Karpas-422 (cell line): ENCODE data around the gene TLN1. TPM values are rescaled to one million over a fixed set of nuclear protein-coding genes. Genes with fewer than 3 reads are reported as not detected.

ENCODE experiments used
- DNase-seq: peaks from one replicate; pipeline ENCODE4 v3.0.0-alpha.2; 2015
- H2AFZ ChIP-seq: fragments of 200-600 bp; sonication (generic); 2 replicates; pipeline ENCODE4 v1.6.1; 2014; ENCODE audit warnings: antibody characterized with exemption, low read length, mixed read lengths
- H3K27ac ChIP-seq: fragments of 200-600 bp; sonication (generic); 2 replicates; pipeline ENCODE4 v1.5.1; 2014; ENCODE audit warnings: mild to moderate bottlenecking, low read length, moderate library complexity
- H3K27me3 ChIP-seq: fragments of 200-600 bp; sonication (generic); 2 replicates; pipeline ENCODE4 v1.6.1; 2014; ENCODE audit warnings: low read length, mixed read lengths
- H3K36me3 ChIP-seq: fragments of 200-600 bp; sonication (generic); 2 replicates; pipeline ENCODE4 v1.6.1; 2014; ENCODE audit warnings: low read length, mixed read lengths; ENCODE audit not compliant: insufficient read depth
- H3K4me1 ChIP-seq: fragments of 200-600 bp; sonication (generic); 2 replicates; pipeline ENCODE4 v1.6.1; 2014; ENCODE audit warnings: mild to moderate bottlenecking, low read length, mixed read lengths
- H3K4me2 ChIP-seq: fragments of 200-600 bp; sonication (generic); 2 replicates; pipeline ENCODE4 v1.6.1; 2014; ENCODE audit warnings: low read length, low read depth, mild to moderate bottlenecking; ENCODE audit not compliant: poor library complexity, severe bottlenecking
- H3K4me3 ChIP-seq: fragments of 200-600 bp; sonication (generic); 2 replicates; pipeline ENCODE4 v1.5.1; 2014; ENCODE audit warnings: mild to moderate bottlenecking, antibody characterized with exemption, low read length, mixed read lengths
- H3K79me2 ChIP-seq: fragments of 200-600 bp; sonication (generic); 2 replicates; pipeline ENCODE4 v1.6.1; 2014; ENCODE audit warnings: mild to moderate bottlenecking, low read length, mixed read lengths
- H3K9ac ChIP-seq: fragments of 200-600 bp; sonication (generic); 2 replicates; pipeline ENCODE4 v1.6.0; 2014; ENCODE audit warnings: low read length
- H3K9me2 ChIP-seq: fragments of 200-600 bp; sonication (generic), shearing (Covaris generic); replicated peaks from 2 replicates; pipeline ENCODE4 v1.6.0; 2014; ENCODE audit warnings: mild to moderate bottlenecking, low read length, moderate library complexity; ENCODE audit not compliant: insufficient read depth
- H3K9me3 ChIP-seq: fragments of 300-700, 200-600 bp; sonication (generic); 2 replicates; pipeline ENCODE4 v1.6.1; 2014; ENCODE audit warnings: low read length, mixed read lengths
- H4K20me1 ChIP-seq: fragments of 200-600 bp; sonication (generic); 2 replicates; pipeline ENCODE4 v1.6.1; 2014; ENCODE audit warnings: mild to moderate bottlenecking, antibody characterized with exemption, low read length, low read depth; ENCODE audit not compliant: insufficient read depth
- total RNA-seq: library from RNA; depleted of rRNA; stranded (reverse); fragments of >200 nt; shearing (Covaris generic); gene quantifications from 2 replicates; pipeline ENCODE4 v1.2.3, GENCODE V29; 2014; ENCODE audit warnings: low replicate concordance

TLN1 gene
- total RNA-seq, 1 experiment from 2014 or later: 54.2 TPM

DNA sequence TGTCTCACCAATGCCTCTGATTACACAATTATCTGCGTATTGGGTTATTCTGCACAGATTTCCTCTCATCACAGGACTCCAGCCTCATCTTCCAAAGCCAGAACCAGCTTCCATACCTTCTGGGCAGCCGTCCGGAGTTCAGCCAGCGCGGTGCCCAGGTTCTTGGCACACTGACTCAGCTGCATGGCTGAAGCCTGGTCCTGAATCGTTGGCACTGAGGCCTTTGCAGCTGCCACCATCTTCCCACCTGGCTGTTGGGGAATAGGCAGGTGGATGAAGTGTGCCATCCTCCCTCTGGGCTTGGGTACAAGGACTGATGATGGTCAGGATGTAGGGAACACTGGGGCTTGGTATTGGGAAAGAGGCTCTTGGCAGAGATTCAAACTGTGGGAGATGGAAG, 17.9 kb downstream of the TLN1 start:
- Histone ChIP-seq H3K79me2 (no peaks in the 10 kb centered on the region), H4K20me1 (no peaks in the 10 kb centered on the region), H3K4me3 (no peak overlapping the region), H3K27me3 (no peaks in the 10 kb centered on the region), H3K4me2 (no peak overlapping the region), H3K9me2 (no peaks in the 10 kb centered on the region), H3K9ac (no peak overlapping the region), H3K9me3 (no peaks in the 10 kb centered on the region), H3K4me1 (no peaks in the 10 kb centered on the region), H2AFZ (no peak overlapping the region), H3K36me3 (peaks cover 35% of the 10 kb centered on the region), H3K27ac (no peak overlapping the region)
- no peak for DNase-seq

GRCh38 chr9:35713578-35713977, 18.4 kb downstream of the TLN1 start:
- no peaks in the 10 kb centered on the region for H3K4me1 ChIP-seq
- no peak overlapping the region for H3K9ac ChIP-seq
- no peak for DNase-seq
- no peaks in the 10 kb centered on the region for H3K9me2 ChIP-seq
- H2AFZ ChIP-seq: no peak overlapping the region
- H3K36me3 ChIP-seq: peaks cover 35% of the 10 kb centered on the region
- no peak overlapping the region for H3K27ac ChIP-seq
- no peaks in the 10 kb centered on the region for H3K27me3 ChIP-seq
- no peak overlapping the region for H3K4me3 ChIP-seq
- no peaks in the 10 kb centered on the region for H4K20me1 ChIP-seq
- H3K79me2 ChIP-seq: no peaks in the 10 kb centered on the region
- H3K4me2 ChIP-seq: no peak overlapping the region
- H3K9me3 ChIP-seq: no peaks in the 10 kb centered on the region

- Histone ChIP-seq H3K9ac (no peak overlapping the region), H3K27ac (no peak overlapping the region), H4K20me1 (no peaks in the 10 kb centered on the region), H3K4me2 (no peak overlapping the region), H3K4me1 (no peaks in the 10 kb centered on the region), H3K27me3 (no peaks in the 10 kb centered on the region), H3K9me2 (no peaks in the 10 kb centered on the region), H3K36me3 (peaks cover 40% of the 10 kb centered on the region), H3K4me3 (no peak overlapping the region), H3K9me3 (no peaks in the 10 kb centered on the region), H3K79me2 (no peaks in the 10 kb centered on the region), H2AFZ (no peak overlapping the region)
- no peak for DNase-seq
Measured at GRCh38 chr9:35712762-35713400, 19.1 kb downstream of the TLN1 start.

DNA sequence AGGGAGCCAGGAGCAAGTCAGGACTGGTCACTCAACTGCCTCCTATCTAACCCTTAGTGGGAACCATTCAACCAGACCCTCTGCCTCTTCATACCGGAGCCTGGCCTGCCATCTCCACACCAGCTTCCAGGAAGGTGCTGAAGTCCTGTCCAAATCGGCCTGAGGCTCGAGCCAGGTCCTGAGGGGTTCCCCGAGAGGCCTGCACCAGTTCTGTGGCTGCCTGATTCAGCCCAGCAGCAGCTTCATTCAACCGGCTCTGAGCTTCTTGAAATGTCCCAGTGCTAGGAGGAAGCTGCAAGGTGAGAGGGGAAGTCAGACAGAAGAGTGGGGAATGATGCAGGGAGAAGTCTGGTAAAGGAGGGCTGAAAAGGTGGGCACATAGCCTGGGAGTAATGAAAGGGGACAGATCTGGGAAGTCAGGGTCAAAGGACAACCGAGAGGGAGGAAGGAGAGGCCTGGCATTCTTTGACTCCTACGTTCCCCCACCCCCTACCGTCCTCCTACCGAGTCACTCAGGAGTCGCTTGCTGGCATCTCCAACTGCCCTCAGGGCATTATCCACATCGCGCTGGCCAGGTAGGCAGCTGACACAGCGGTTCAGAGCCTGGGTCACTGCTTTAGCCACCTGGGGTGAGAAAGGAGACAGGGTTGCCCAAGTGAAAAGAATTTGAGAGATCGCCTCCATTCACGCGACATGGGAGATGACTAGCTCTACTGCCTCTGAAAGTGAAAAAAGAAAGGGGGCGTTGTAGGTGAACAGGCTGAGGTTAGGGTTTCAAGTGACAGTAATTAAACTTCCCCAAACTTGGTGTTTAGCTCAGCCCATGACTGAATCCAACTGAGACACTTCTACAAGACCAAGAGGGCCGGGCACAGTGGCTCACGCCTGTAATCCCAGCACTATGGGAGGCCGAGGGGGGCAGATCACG, 20.2 kb downstream of the TLN1 start:
- Histone ChIP-seq H3K4me2 (no peak overlapping the region), H3K9ac (no peak overlapping the region), H3K9me3 (no peaks in the 10 kb centered on the region), H3K36me3 (peaks cover 47% of the 10 kb centered on the region), H3K27ac (no peak overlapping the region), H3K79me2 (no peaks in the 10 kb centered on the region), H3K4me1 (no peaks in the 10 kb centered on the region), H3K27me3 (no peaks in the 10 kb centered on the region), H2AFZ (no peak overlapping the region), H3K9me2 (no peaks in the 10 kb centered on the region), H3K4me3 (no peak overlapping the region), H4K20me1 (no peaks in the 10 kb centered on the region)
- DNase-seq: no peak

DNA sequence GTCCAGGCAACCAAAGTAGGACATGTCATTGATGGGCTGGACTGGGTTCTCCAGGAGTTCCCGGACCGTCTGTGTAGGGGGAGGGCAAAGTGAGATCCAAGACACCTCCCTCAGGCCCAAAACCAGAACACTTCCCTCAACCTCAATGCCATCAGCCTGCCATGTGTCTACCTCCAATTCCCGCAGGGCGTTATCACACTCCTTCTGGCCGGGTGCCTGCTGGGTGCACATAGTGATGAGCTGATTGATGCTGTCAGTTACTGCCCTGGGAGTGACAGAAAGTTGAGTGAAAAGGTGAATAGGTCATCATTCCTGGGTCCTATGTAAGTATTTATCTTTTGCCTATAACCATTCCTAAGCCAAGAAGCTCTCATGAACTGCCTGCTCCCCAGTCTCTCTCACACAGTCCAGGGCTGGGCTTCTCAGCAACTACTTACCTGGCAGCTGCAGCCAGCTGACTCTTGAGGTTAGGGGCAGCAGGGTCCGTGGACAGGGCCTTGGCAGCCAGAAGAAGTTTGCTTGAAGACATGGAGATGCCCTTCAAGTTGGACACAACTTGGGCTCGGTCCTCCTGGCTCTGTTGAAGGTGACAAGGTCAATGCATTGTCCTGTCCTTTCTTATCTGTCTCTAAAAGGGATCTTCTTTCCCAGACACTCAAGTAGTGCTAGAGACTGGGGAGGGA, 21.0 kb downstream of the TLN1 start:
- no peak for DNase-seq
- H3K9me2 ChIP-seq: no peaks in the 10 kb centered on the region
- H3K9ac ChIP-seq: no peak overlapping the region
- H3K36me3 ChIP-seq: peaks cover 45% of the 10 kb centered on the region
- H2AFZ ChIP-seq: no peak overlapping the region
- no peak overlapping the region for H3K4me2 ChIP-seq
- no peaks in the 10 kb centered on the region for H3K9me3 ChIP-seq
- H3K79me2 ChIP-seq: no peaks in the 10 kb centered on the region
- H3K27me3 ChIP-seq: no peaks in the 10 kb centered on the region
- no peak overlapping the region for H3K4me3 ChIP-seq
- no peaks in the 10 kb centered on the region for H3K4me1 ChIP-seq
- H3K27ac ChIP-seq: no peak overlapping the region
- H4K20me1 ChIP-seq: no peaks in the 10 kb centered on the region

DNA sequence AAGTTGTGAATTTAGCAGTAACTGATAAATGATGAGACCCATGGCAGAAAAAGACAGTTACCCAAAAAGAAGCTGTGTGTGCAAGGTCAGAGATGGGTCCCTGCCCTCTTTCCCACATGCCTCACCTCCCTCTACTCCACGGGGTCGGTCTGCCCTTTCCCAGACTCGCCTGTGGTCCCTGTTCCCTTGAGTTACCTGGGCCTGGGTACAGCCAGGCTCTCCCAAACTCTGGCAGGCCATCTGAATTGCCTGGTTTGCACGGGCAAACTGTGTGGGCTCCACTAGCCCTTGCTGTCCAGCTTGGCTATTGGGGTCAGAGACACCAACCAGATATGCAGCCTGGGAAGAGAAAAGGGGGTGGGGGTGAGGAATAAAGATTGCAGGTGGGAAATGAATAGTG, 23.8 kb downstream of the TLN1 start:
- Histone ChIP-seq H3K9me3 (no peaks in the 10 kb centered on the region), H3K27me3 (no peaks in the 10 kb centered on the region), H3K9me2 (no peaks in the 10 kb centered on the region), H3K4me1 (no peaks in the 10 kb centered on the region), H3K4me2 (no peak overlapping the region), H4K20me1 (no peaks in the 10 kb centered on the region), H3K9ac (no peak overlapping the region), H3K79me2 (no peaks in the 10 kb centered on the region), H3K36me3 (peaks cover 46% of the 10 kb centered on the region), H3K27ac (no peak overlapping the region), H2AFZ (no peak overlapping the region), H3K4me3 (no peak overlapping the region)
- DNase-seq: no peak

DNA sequence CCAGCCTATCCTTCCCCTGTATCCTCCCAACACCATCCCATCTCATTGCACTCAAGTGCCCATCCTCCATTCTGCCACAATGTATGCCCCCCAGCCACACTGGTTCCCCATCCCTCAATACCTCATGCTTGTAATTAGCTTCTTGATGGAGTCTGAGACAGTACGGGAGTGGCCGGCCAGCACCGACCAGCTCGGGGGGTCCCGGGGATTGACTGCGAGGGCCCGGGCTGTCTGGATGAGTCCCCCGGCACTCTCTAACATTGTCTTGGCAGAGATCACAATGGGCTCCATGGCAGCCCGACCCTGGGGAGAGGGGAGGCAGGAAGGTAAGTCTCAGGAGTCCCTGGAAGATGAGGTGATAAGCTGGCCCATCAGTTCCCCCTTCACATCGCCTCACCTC, 25.0 kb downstream of the TLN1 start:
- Histone ChIP-seq H3K9ac (no peak overlapping the region), H3K4me3 (no peak overlapping the region), H3K27ac (no peak overlapping the region), H2AFZ (no peak overlapping the region), H3K27me3 (no peaks in the 10 kb centered on the region), H3K4me1 (no peaks in the 10 kb centered on the region), H3K36me3 (peaks cover 44% of the 10 kb centered on the region), H3K79me2 (no peaks in the 10 kb centered on the region), H3K4me2 (no peak overlapping the region), H3K9me2 (no peaks in the 10 kb centered on the region), H3K9me3 (no peaks in the 10 kb centered on the region), H4K20me1 (no peaks in the 10 kb centered on the region)
- no peak for DNase-seq

GRCh38 chr9:35705836-35706430, 26.1 kb downstream of the TLN1 start:
- H3K4me2 ChIP-seq: no peak overlapping the region
- no peaks in the 10 kb centered on the region for H3K4me1 ChIP-seq
- H4K20me1 ChIP-seq: no peaks in the 10 kb centered on the region
- H2AFZ ChIP-seq: no peak overlapping the region
- no peak overlapping the region for H3K9ac ChIP-seq
- H3K36me3 ChIP-seq: peaks cover 49% of the 10 kb centered on the region
- H3K27me3 ChIP-seq: no peaks in the 10 kb centered on the region
- no peak overlapping the region for H3K4me3 ChIP-seq
- H3K9me2 ChIP-seq: no peaks in the 10 kb centered on the region
- no peaks in the 10 kb centered on the region for H3K9me3 ChIP-seq
- H3K79me2 ChIP-seq: no peaks in the 10 kb centered on the region
- DNase-seq: no peak
- no peak overlapping the region for H3K27ac ChIP-seq
